Parathyroid adenoma (tissue), 2 donors: ENCODE results near the gene FAM222A.

ENCODE experiments used
- H2AFZ ChIP-seq: fragments of 300-600 bp; sonication (generic); one replicate; pipeline ENCODE4 v1.7.0; 2017; ENCODE audit warnings: antibody characterized with exemption, mild to moderate bottlenecking
- H3K27ac ChIP-seq: fragments of 300-600 bp; sonication (generic); one replicate; pipeline ENCODE4 v1.7.0; 2017
- H3K27me3 ChIP-seq: fragments of 300-600 bp; sonication (generic); one replicate; pipeline ENCODE4 v1.7.0; 2017; ENCODE audit warnings: low read length; ENCODE audit not compliant: control insufficient read depth, insufficient read depth
- H3K36me3 ChIP-seq: fragments of 300-600 bp; sonication (generic); one replicate; pipeline ENCODE4 v1.7.0; 2017; ENCODE audit warnings: low read length; ENCODE audit not compliant: control insufficient read depth, insufficient read depth
- H3K4me1 ChIP-seq: fragments of 300-600 bp; sonication (generic); one replicate; pipeline ENCODE4 v1.7.0; 2017; ENCODE audit warnings: control low read depth
- H3K4me2 ChIP-seq: fragments of 300-600 bp; sonication (generic); one replicate; pipeline ENCODE4 v1.7.0; 2017; ENCODE audit warnings: low read length
- H3K4me3 ChIP-seq: fragments of 300-600 bp; sonication (generic); one replicate; pipeline ENCODE4 v1.7.0; 2017; ENCODE audit warnings: low read depth, low read length
- H3K79me2 ChIP-seq: fragments of 300-600 bp; sonication (generic); one replicate; pipeline ENCODE4 v1.7.0; 2017; ENCODE audit warnings: control low read depth
- H3K9ac ChIP-seq: fragments of 300-600 bp; sonication (generic); one replicate; pipeline ENCODE4 v1.7.0; 2017; ENCODE audit warnings: mild to moderate bottlenecking
- H3K9me3 ChIP-seq: fragments of 300-600 bp; sonication (generic); one replicate; pipeline ENCODE4 v1.7.0; 2017; ENCODE audit warnings: low read length; ENCODE audit not compliant: control insufficient read depth
- TF ChIP-seq, protein P1 (sequence below): fragments of 300-600 bp; sonication (generic); IDR thresholded peaks from one replicate; pipeline ENCODE4 v1.7.0; 2017; ENCODE audit warnings: antibody characterized with exemption, mild to moderate bottlenecking
- donor health status: primary hyperparathyroidism.

FAM222A gene

DNA sequence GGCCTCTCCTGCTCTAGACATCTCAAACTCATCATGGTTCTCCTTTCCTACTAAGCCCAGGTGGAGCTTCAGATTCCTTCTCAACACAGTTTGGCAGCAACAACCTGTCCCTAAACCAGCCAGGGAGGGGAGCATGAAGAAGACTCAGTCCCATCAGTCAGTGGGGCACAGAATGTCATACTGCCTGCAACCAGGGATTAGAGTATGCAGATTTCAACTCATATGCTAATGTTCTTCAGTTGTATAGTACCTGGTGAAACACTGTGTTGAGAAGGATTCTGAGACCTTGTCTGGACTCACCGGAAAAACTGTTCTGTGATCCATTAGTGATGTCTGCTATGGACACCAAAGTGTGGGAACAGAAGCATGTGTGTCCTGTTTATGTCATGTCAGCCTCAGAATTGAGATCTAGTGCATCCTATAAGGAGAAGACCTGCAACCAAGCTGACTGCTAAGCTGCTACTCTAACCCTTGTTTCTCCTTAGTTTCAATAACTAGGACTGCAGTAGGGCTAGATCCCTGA, 76.0 kb downstream of the FAM222A start:
- no peak overlapping the region for H3K4me2 ChIP-seq
- H3K27ac ChIP-seq = no peak overlapping the region
- no peak overlapping the region for H3K9ac ChIP-seq
- no peaks in the 10 kb centered on the region for H3K79me2 ChIP-seq
- no peaks in the 10 kb centered on the region for H3K36me3 ChIP-seq
- H3K27me3 ChIP-seq = no peaks in the 10 kb centered on the region
- no peak overlapping the region for H3K4me3 ChIP-seq
- no peak overlapping the region for H2AFZ ChIP-seq
- no peaks in the 10 kb centered on the region for H3K9me3 ChIP-seq
- no peaks in the 10 kb centered on the region for H3K4me1 ChIP-seq
- TF ChIP-seq, protein P1, sequence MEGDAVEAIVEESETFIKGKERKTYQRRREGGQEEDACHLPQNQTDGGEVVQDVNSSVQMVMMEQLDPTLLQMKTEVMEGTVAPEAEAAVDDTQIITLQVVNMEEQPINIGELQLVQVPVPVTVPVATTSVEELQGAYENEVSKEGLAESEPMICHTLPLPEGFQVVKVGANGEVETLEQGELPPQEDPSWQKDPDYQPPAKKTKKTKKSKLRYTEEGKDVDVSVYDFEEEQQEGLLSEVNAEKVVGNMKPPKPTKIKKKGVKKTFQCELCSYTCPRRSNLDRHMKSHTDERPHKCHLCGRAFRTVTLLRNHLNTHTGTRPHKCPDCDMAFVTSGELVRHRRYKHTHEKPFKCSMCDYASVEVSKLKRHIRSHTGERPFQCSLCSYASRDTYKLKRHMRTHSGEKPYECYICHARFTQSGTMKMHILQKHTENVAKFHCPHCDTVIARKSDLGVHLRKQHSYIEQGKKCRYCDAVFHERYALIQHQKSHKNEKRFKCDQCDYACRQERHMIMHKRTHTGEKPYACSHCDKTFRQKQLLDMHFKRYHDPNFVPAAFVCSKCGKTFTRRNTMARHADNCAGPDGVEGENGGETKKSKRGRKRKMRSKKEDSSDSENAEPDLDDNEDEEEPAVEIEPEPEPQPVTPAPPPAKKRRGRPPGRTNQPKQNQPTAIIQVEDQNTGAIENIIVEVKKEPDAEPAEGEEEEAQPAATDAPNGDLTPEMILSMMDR = no peak

DNA sequence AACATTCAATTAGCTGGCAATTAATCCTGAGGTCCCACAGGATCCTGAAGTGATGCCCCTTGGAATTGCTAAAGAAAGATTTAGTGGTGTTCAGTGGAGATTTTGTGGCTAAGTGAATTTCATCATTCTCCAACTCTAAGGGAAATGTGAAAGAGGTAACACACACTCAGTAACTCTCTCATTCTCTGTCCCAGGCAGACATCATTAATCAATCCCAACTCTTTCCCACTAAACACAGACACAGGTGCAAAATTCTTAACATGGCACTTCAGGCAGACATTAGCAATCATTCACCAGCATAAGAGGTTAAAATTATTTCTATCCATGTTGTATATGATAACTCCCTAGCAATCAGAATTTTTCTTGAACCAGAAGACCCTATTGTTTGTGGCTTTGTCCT, 79.4 kb downstream of the FAM222A start:
- Histone ChIP-seq H3K79me2 (no peaks in the 10 kb centered on the region), H3K27me3 (no peaks in the 10 kb centered on the region), H2AFZ (no peak overlapping the region), H3K9me3 (no peaks in the 10 kb centered on the region), H3K36me3 (no peaks in the 10 kb centered on the region), H3K9ac (no peak overlapping the region), H3K4me3 (no peak overlapping the region), H3K27ac (no peak overlapping the region), H3K4me1 (no peaks in the 10 kb centered on the region), H3K4me2 (no peak overlapping the region)
- TF ChIP-seq, protein P1 = no peak

DNA sequence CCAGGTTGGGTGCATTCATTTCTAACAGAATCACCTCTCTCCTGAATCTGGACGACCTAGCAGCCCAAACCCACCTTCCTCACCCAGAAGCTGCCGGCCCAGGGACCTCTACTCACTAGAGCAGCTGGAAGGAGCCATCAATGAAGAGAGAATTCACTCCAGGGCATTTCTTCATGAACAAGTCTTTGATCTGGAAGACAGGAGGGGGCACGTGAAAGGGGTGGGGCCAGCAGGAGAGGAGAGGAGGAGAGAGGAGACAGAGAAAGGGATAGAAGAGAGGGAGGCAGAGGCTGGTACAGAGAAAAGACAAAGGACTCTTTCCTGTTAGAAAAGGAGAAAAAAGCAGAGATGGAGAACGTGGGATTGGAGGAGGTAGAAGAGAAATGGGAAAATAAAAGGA, 79.8 kb downstream of the FAM222A start:
- Histone ChIP-seq H3K27me3 (no peaks in the 10 kb centered on the region), H3K9ac (no peak overlapping the region), H3K9me3 (no peaks in the 10 kb centered on the region), H3K79me2 (no peaks in the 10 kb centered on the region), H3K4me3 (no peak overlapping the region), H2AFZ (no peak overlapping the region), H3K4me2 (no peak overlapping the region), H3K36me3 (no peaks in the 10 kb centered on the region), H3K4me1 (no peaks in the 10 kb centered on the region), H3K27ac (no peak overlapping the region)
- TF ChIP-seq, protein P1 = no peak

DNA sequence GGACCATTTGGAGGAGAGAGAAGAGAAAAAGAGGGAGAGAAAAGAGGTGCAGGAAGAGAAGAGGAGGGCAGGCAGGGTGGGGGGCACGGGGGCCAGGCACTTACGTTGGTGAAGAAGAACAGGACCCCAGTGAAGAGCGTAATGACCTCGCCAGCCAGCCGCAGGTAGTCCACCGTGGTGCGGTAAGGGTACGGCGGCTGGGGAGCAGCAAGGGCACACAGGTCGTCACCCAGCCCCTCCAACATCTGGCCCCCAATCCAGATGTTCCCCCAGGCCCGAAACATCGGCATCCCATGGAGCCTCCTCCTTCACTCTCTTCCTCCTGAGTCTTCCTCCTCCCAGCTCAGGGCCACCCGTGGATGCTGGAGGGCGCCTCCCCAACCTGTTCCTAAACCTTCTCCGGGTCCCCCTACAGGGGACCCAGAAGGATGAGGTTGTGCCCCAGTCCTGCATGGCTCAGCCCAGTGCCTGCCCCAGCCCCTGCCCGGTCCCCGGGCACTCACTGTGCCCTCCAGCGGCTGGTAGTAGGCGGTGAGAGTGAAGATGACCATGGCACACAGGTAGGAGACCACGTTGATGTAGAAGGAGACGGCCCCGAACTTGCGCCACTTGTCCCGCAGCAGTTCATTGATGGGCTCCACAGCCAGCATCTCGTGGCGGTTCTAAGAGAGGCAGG, 80.3 kb downstream of the FAM222A start:
- H3K9me3 ChIP-seq = no peaks in the 10 kb centered on the region
- no peaks in the 10 kb centered on the region for H3K79me2 ChIP-seq
- no peaks in the 10 kb centered on the region for H3K27me3 ChIP-seq
- H3K4me2 ChIP-seq = no peak overlapping the region
- no peak overlapping the region for H3K4me3 ChIP-seq
- H2AFZ ChIP-seq = no peak overlapping the region
- no peaks in the 10 kb centered on the region for H3K4me1 ChIP-seq
- TF ChIP-seq, protein P1 = no peak
- no peak overlapping the region for H3K9ac ChIP-seq
- H3K36me3 ChIP-seq = no peaks in the 10 kb centered on the region
- no peak overlapping the region for H3K27ac ChIP-seq

DNA sequence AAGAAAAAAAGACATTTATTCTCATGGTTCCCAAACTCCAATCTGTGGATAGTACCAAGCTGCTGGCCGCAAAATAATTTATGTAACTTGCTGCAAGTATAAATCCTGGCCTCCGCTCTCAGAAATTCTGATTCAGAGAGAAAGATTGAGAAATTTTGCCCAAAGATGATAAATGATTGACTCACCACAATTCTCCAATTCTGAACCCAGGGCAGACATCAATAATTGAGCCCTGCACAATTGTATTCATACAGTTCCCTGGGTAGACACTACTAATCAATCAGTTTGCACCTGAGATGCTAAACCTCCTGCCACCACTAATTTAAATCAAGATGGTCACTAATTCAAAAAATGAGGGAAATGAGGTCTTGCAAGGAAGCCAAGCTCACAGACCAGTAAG, 81.4 kb downstream of the FAM222A start:
- no peaks in the 10 kb centered on the region for H3K27me3 ChIP-seq
- H3K27ac ChIP-seq = no peak overlapping the region
- H2AFZ ChIP-seq = no peak overlapping the region
- TF ChIP-seq, protein P1 = no peak
- no peak overlapping the region for H3K4me3 ChIP-seq
- H3K4me2 ChIP-seq = no peak overlapping the region
- H3K9ac ChIP-seq = no peak overlapping the region
- H3K4me1 ChIP-seq = no peaks in the 10 kb centered on the region
- H3K36me3 ChIP-seq = no peaks in the 10 kb centered on the region
- H3K9me3 ChIP-seq = no peaks in the 10 kb centered on the region
- H3K79me2 ChIP-seq = no peaks in the 10 kb centered on the region
